ENCODE results near the gene NELFE.
"Not testable (repeated sequence)": the region's sequence is repeated elsewhere in the genome, so short reads cannot be mapped to it uniquely, and the experiment has no call there.

NELFE gene

GRCh38 chr6:31980998-31981397, 22.2 kb upstream of the NELFE start:
- H3K4me1 Mint-ChIP-seq; H3K4me3 Mint-ChIP-seq; H3K27ac Mint-ChIP-seq; ATAC-seq; H3K9me3 Mint-ChIP-seq; DNase-seq; H3K27me3 Mint-ChIP-seq; H3K36me3 Mint-ChIP-seq (ENCODE audit: low read depth): not testable (repeated sequence)

GRCh38 chr6:31980195-31980876, 21.6 kb upstream of the NELFE start:
- not testable (repeated sequence) for H3K27me3 Mint-ChIP-seq; H3K4me1 Mint-ChIP-seq; H3K27ac Mint-ChIP-seq; H3K4me3 Mint-ChIP-seq; ATAC-seq; DNase-seq; H3K9me3 Mint-ChIP-seq; H3K36me3 Mint-ChIP-seq (ENCODE audit: low read depth)

GRCh38 chr6:31979238-31979898, 20.6 kb upstream of the NELFE start:
- Mint-ChIP-seq H3K27me3 (no peaks in the 10 kb centered on the region), H3K4me3 (no peak overlapping the region), H3K36me3 (ENCODE audit: low read depth) (peaks cover 6% of the 10 kb centered on the region), H3K4me1 (peaks cover 3% of the 10 kb centered on the region), H3K27ac (no peak overlapping the region), H3K9me3 (no peaks in the 10 kb centered on the region)
- DNase-seq (no peak), ATAC-seq (no peak)

GRCh38 chr6:31978831-31979230, 20.1 kb upstream of the NELFE start:
- no peak for ATAC-seq
- peaks cover 7% of the 10 kb centered on the region for H3K4me1 Mint-ChIP-seq
- no peak overlapping the region for H3K27ac Mint-ChIP-seq
- no peaks in the 10 kb centered on the region for H3K27me3 Mint-ChIP-seq
- DNase-seq = no peak
- no peak overlapping the region for H3K4me3 Mint-ChIP-seq
- no peaks in the 10 kb centered on the region for H3K9me3 Mint-ChIP-seq
- H3K36me3 Mint-ChIP-seq (ENCODE audit: low read depth) = peaks cover 8% of the 10 kb centered on the region

GRCh38 chr6:31977816-31978431, 19.2 kb upstream of the NELFE start:
- ATAC-seq (no peak), DNase-seq (no peak)
- Mint-ChIP-seq H3K27me3 (no peaks in the 10 kb centered on the region), H3K4me3 (no peak overlapping the region), H3K9me3 (no peaks in the 10 kb centered on the region), H3K36me3 (ENCODE audit: low read depth) (peaks cover 9% of the 10 kb centered on the region), H3K4me1 (peaks cover 17% of the 10 kb centered on the region), H3K27ac (no peak overlapping the region)

GRCh38 chr6:31976065-31976464, 17.3 kb upstream of the NELFE start:
- H3K27ac Mint-ChIP-seq, H3K9me3 Mint-ChIP-seq, H3K27me3 Mint-ChIP-seq, DNase-seq, H3K4me3 Mint-ChIP-seq, ATAC-seq: not testable (repeated sequence)
- Mint-ChIP-seq H3K4me1 (peaks cover 28% of the 10 kb centered on the region), H3K36me3 (ENCODE audit: low read depth) (peaks cover 13% of the 10 kb centered on the region)

GRCh38 chr6:31972709-31973350, 14.1 kb upstream of the NELFE start:
- Mint-ChIP-seq H3K4me1 (peaks cover 46% of the 10 kb centered on the region), H3K27ac (peak overlapping the region; percentile 99), H3K36me3 (ENCODE audit: low read depth) (peaks cover 27% of the 10 kb centered on the region), H3K27me3 (peaks cover 4% of the 10 kb centered on the region), H3K9me3 (no peaks in the 10 kb centered on the region), H3K4me3 (peak overlapping the region; percentile 87)
- no peak for DNase-seq
- ATAC-seq = peak; percentile 6

- Mint-ChIP-seq H3K27me3 (peaks cover 4% of the 10 kb centered on the region), H3K9me3 (no peaks in the 10 kb centered on the region), H3K27ac (peak within 1 kb of the TSS; percentile 99), H3K4me3 (peak within 1 kb of the TSS; percentile 87), H3K4me1 (peaks cover 46% of the 10 kb centered on the region), H3K36me3 (ENCODE audit: low read depth) (peaks cover 31% of the 10 kb centered on the region)
- DNase-seq (peak; percentile 96), ATAC-seq (peak; percentile 97)
Observed at GRCh38 chr6:31971993-31972708, 13.4 kb upstream of the NELFE start, which contains the start of gene DXO. Gene DXO (minus strand): TSS chr6:31972138. CDS start chr6:31971675, 463 bp downstream.

GRCh38 chr6:31971279-31971992, 12.7 kb upstream of the NELFE start:
- peak overlapping the region; percentile 99 for H3K27ac Mint-ChIP-seq
- H3K9me3 Mint-ChIP-seq = no peaks in the 10 kb centered on the region
- H3K36me3 Mint-ChIP-seq (ENCODE audit: low read depth) = peaks cover 26% of the 10 kb centered on the region
- peaks cover 46% of the 10 kb centered on the region for H3K4me1 Mint-ChIP-seq
- H3K27me3 Mint-ChIP-seq = peaks cover 4% of the 10 kb centered on the region
- H3K4me3 Mint-ChIP-seq = peak overlapping the region; percentile 87
- no peak for ATAC-seq
- DNase-seq = no peak

- Mint-ChIP-seq H3K27me3 (peaks cover 4% of the 10 kb centered on the region), H3K9me3 (no peaks in the 10 kb centered on the region), H3K4me3 (peak overlapping the region; percentile 87), H3K27ac (peak overlapping the region; percentile 99), H3K36me3 (ENCODE audit: low read depth) (peaks cover 26% of the 10 kb centered on the region), H3K4me1 (peaks cover 46% of the 10 kb centered on the region)
- DNase-seq = no peak
- ATAC-seq = no peak
Observed at GRCh38 chr6:31970604-31971271, 12.0 kb upstream of the NELFE start.

GRCh38 chr6:31969712-31970603, 11.2 kb upstream of the NELFE start:
- H3K36me3 Mint-ChIP-seq (ENCODE audit: low read depth) = peaks cover 27% of the 10 kb centered on the region
- DNase-seq = no peak
- H3K27me3 Mint-ChIP-seq = peaks cover 4% of the 10 kb centered on the region
- H3K4me1 Mint-ChIP-seq = peaks cover 46% of the 10 kb centered on the region
- peak overlapping the region; percentile 99 for H3K27ac Mint-ChIP-seq
- no peak for ATAC-seq
- no peaks in the 10 kb centered on the region for H3K9me3 Mint-ChIP-seq
- H3K4me3 Mint-ChIP-seq = peak overlapping the region; percentile 87

- Mint-ChIP-seq H3K27me3 (peaks cover 4% of the 10 kb centered on the region), H3K4me3 (no peak overlapping the region), H3K9me3 (no peaks in the 10 kb centered on the region), H3K4me1 (peaks cover 40% of the 10 kb centered on the region), H3K36me3 (ENCODE audit: low read depth) (peaks cover 30% of the 10 kb centered on the region), H3K27ac (no peak overlapping the region)
- ATAC-seq = no peak
- DNase-seq = no peak
Observed at GRCh38 chr6:31968791-31969711, 10.3 kb upstream of the NELFE start.

Measured in activated naive CD8-positive, alpha-beta T cell treated with anti-CD3 and anti-CD28 coated beads, Interleukin-2, amount 50 U/mL, for 24 hours (primary cell).